Nucleus accumbens (tissue), 56 donors: Measurements from ENCODE around the gene NKTR.

Experiments used
- DNase-seq, 56 donors: peaks; one replicate each; lab custom pipeline; 2025; lab: John Stamatoyannopoulos, UW

The NKTR gene

GRCh38 chr3:42691816-42692666 is 91.6 kb downstream of the NKTR start:
- no peak for DNase-seq

- DNase-seq: no peak
Observed at GRCh38 chr3:42692667-42693529, 92.4 kb downstream of the NKTR start.

GRCh38 chr3:42693530-42693930 is 93.0 kb downstream of the NKTR start:
- no peak for DNase-seq

GRCh38 chr3:42694366-42694765 is 93.9 kb downstream of the NKTR start:
- DNase-seq: no peak

GRCh38 chr3:42696356-42697288 is 96.1 kb downstream of the NKTR start:
- no peak for DNase-seq

GRCh38 chr3:42697289-42698051 is 97.0 kb downstream of the NKTR start:
- no peak for DNase-seq
